HG02588 (cell line): ENCODE measurements around the gene ISLR.

Experiments used
- ATAC-seq: cut with Tn5 transposase; IDR thresholded peaks from one replicate; pipeline ENCODE4 v1.9.1; 2021; ENCODE audit warnings: mild to moderate bottlenecking, moderate library complexity; ENCODE audit not compliant: unreplicated experiment

Gene ISLR

GRCh38 chr15:74170875-74171578, 2.5 kb upstream of the ISLR start:
- ATAC-seq = no peak

- no peak for ATAC-seq
These were observed 1.5 kb upstream of the ISLR start for GRCh38 chr15:74171965-74172541.

- no peak for ATAC-seq
These were observed 670 bp upstream of the ISLR start for GRCh38 chr15:74172701-74173379.

DNA sequence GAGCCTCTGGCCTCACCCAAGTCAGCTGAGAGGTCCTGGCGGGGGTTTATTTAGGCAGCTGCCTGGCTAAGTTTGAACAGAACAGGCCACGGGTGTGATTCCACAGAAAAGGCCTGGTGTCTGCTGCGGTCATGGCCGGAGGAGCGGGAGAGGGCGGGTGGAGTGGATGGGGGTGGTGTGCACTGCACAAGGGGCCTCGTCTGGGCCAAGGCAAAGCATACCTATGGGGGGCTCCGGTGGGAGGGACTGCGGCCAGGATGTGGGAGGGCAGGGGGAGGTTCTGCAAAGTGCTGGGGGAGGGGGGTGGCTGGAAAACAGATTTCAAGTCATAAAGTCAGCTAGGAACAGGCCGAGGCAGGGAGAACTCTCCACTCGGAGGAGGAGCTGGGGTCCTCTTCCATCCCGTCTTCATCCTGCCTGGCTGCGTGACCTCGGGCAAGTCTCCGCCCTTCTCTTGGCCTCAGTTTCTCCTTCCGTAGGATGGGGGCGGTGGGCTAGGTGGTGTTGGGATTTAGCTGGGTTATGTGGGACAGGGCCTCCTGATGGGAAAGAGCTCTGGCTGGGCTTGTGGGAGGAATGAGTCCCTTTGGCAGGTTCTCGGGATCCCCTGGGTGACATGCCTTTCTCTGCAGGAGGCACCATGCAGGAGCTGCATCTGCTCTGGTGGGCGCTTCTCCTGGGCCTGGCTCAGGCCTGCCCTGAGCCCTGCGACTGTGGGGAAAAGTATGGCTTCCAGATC, 878 bp downstream of the ISLR start:
- no peak for ATAC-seq

- no peak for ATAC-seq
These were observed 1.4 kb downstream of the ISLR start for GRCh38 chr15:74174958-74175253.

DNA sequence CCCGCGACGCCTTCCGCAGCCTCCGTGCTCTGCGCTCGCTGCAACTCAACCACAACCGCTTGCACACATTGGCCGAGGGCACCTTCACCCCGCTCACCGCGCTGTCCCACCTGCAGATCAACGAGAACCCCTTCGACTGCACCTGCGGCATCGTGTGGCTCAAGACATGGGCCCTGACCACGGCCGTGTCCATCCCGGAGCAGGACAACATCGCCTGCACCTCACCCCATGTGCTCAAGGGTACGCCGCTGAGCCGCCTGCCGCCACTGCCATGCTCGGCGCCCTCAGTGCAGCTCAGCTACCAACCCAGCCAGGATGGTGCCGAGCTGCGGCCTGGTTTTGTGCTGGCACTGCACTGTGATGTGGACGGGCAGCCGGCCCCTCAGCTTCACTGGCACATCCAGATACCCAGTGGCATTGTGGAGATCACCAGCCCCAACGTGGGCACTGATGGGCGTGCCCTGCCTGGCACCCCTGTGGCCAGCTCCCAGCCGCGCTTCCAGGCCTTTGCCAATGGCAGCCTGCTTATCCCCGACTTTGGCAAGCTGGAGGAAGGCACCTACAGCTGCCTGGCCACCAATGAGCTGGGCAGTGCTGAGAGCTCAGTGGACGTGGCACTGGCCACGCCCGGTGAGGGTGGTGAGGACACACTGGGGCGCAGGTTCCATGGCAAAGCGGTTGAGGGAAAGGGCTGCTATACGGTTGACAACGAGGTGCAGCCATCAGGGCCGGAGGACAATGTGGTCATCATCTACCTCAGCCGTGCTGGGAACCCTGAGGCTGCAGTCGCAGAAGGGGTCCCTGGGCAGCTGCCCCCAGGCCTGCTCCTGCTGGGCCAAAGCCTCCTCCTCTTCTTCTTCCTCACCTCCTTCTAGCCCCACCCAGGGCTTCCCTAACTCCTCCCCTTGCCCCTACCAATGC, 2.0 kb downstream of the ISLR start:
- no peak for ATAC-seq

DNA sequence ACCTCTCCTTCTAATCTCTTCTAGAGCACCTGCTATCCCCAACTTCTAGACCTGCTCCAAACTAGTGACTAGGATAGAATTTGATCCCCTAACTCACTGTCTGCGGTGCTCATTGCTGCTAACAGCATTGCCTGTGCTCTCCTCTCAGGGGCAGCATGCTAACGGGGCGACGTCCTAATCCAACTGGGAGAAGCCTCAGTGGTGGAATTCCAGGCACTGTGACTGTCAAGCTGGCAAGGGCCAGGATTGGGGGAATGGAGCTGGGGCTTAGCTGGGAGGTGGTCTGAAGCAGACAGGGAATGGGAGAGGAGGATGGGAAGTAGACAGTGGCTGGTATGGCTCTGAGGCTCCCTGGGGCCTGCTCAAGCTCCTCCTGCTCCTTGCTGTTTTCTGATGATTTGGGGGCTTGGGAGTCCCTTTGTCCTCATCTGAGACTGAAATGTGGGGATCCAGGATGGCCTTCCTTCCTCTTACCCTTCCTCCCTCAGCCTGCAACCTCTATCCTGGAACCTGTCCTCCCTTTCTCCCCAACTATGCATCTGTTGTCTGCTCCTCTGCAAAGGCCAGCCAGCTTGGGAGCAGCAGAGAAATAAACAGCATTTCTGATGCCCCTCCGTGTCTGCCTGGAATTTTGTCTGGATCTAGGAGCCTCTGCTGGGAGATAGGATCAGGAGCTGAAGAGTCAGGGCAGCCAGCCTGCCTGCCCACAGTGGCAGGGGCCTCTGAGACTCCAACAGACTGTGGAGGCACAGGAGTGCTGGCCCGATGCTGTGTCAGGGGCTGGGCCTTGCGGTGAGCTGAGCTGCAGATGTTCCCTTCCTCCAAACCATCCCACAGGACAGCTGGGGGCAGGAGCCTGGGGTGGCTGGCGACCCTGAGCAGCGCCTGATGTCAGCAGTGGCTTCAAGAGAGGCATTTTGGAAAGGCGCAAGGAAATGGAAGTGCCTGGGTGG, 3.0 kb downstream of the ISLR start:
- ATAC-seq = no peak

DNA sequence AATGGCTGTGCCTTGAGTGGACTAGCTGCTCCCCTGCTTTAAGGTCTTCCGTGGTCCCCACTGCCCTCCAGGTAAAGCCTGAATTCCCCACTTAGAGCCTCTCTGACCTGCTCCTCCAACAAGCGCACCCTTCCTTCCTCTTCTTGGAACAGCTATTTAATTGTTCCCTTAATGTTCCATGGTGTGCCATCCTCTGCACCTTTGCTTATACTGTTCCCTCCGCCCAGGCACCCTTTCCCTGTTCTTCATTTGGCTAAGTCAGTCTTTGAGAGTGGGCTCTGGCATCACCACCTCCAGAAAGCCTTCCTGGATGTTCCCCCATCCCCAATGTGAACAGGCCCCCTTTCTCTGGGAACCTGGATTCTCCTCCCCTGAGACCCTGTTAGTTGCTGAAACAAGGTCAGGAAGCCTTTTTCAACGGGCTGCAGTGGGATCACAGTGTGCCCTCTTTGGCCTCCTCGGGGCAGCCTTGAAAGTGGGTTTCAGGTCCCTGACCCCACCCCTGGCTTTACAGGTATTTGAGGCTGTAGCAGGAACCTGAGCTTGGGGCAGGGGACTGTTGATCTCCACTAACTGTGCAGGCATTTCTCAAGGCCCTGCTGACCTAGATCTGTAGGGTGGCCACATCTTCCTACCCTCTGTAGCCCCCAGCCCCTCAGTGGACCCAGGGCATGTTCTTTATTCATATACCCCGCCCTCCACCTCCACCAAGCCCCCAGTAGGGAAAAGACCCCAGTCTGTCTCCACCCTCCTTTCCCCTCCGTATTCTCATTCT, 5.0 kb downstream of the ISLR start:
- no peak for ATAC-seq

GRCh38 chr15:74179101-74179841, 5.8 kb downstream of the ISLR start:
- no peak for ATAC-seq

DNA sequence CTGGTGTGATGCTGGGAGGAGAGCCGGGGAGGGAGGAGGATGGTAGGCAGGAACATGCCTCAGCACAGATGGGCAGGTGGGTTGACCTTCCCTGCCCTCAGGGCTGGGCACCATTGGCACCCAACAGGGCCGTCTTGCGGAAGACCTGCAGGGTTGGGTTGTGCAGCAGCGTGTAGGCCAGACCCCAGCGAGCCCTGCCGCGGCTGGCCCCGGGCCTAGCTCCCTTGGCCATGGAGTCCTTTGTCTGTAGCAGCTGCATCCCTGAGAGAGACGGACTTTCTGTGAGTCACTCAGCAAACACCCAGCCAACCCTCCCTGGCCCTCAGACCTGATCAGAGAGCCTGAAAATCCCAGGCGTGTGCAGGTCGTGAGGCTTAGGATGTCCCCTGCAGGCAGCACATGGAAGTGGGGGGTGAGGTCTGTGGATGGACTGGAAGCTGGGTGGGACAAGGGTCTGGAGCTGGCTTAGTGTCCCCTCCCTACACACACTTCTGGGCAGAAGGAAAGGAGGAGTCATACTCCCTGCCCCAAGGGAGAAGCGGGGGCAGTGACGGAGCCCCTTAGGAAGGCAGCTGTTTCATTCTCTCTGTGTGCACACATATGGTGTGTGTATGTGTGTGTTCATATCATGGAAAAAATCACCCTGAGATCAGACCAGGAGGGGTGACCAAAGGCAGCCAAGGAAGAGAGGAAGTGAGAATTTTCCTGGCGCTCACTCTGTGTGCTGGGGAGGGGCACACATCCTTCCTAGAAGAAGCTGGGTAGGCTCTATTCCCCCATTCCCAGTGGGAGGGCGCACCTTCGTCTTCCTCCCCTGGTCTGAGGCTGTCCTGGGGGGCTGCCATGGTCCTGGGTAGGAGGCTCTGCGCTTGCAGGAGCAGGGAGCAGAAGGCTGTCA, 6.7 kb downstream of the ISLR start:
- no peak for ATAC-seq

DNA sequence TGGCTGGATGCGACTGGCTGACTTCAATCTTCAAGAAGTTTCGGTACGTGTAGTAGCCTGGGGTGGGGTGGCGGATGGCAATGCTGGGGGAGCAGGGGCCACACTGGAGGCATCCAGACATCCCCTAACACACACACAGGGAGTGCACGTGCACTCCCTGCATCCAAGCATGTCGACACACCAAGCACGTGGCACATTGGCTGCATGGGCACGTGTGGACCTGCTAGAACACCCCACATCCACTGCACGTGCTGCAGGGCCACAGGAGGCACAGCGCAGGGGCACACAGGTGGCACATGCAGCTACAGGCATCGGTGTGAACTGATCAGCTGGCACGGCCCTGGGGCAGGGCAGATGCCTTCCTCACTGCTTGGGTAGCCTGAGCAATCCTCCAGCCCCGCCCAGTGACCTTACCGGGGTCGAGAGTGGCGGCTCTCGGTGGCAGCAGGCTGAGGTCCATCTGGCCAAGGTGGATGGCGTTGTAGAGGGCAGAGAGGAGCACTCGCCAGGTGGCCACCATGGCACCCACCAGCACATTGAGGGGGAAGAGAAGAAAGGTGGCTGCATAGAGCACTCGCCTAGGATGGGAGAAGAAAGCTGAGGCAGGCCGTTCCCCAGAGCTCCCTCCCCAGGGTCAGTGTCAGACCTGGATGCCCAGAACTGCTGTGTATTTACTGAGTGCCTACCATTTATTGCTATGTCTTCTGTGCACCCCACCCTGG, 7.5 kb downstream of the ISLR start:
- ATAC-seq = no peak

GRCh38 chr15:74182131-74182530, 8.6 kb downstream of the ISLR start:
- ATAC-seq = no peak

DNA sequence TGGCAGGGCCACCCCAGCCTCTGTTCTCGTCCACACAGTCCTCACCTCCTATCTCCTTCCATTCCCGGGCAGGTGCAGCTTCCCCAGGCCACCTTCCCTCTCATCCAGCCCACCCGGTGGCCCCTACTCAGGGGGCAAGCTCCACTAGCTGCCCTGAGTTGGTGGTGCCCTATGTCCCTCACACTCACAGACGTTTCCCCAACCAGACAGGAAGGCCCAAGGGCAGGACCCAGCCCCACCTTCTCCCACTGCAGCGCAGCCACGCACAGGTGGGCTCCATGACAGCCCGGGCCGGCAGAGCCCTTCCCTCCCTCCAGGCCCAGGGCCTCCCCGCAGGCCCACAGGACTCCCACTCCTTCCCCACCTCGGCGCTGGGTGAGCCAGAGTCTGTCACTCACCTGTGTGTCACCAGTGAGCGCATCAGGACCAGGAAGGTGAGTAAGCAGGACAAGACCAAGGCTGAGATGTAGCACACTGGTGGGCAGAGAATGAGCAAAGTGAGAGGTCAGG, 11.1 kb downstream of the ISLR start:
- ATAC-seq = no peak

DNA sequence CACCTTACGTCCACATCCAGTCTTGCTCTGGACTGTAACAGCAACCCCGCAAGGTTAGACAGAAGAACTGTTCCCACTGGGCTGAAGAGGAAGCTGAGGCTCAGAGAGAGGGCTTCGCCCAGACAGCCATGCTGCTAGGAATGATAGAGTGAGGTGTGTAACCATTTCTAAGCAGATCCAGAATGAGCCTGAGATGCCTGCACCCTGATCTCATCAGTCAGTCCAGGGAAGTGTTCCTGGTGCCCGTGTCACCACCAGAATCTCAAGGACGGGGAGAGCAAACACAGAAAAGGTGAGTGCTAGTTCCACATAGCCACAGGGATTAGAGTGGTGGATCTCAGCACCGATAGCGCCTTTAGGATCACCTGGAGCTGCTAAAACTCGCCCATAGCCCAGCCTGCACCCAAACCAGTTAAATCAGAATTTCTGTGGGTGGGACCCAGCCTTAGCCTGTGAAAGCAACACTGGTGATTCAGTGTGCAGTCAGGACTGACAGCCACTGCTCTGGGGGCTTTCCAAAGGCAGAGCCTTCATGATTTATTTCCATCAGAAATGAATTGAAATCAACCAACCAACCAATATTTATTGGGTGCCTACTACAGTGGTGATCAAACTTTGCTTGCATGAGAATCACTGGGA, 12.3 kb downstream of the ISLR start:
- no peak for ATAC-seq

DNA sequence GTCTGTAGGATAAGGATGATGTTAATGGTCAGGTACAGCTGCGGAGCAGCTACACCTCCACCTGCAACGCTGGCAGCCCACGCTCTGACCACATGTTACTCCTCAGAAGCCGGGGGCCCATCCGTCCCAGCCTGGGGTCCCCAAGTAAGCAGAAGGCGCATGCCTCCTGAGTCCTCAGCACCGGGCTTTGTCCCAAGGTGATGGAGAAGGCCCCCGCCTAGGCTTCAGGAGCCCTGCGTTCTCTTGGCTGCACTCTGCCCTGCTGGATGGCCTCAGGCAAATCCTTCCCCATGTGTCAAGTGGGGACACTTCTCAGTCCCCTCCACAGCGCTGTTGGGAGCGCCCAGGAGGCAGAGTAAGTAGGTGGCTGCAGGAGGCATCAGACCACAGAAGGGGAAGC, 14.7 kb downstream of the ISLR start:
- no peak for ATAC-seq

GRCh38 chr15:74191798-74192197, 18.3 kb downstream of the ISLR start:
- no peak for ATAC-seq
